Thoracic aorta (tissue), 2 donors: ENCODE measurements around the gene CDC42EP2. TPM values are rescaled to one million over a fixed set of nuclear protein-coding genes. Genes with fewer than 3 reads are reported as not detected.

Experiments
- ATAC-seq: fragments of 150-250 bp; one replicate; pipeline ENCODE4 v1.8.0; 2017; ENCODE audit warnings: low read depth; ENCODE audit not compliant: insufficient number of reproducible peaks, low FRiP score
- DNase-seq: peaks from one replicate; pipeline ENCODE4 v3.0.0-alpha.2; 2020; ENCODE audit warnings: low spot score
- H3K27ac ChIP-seq, 2 donors: fragments of 200-600 bp; sonication (generic); 1 replicate in 1 of 2; 2 replicates in 1 of 2; pipeline ENCODE4 v1.5.1; 2016; ENCODE audit warnings: mild to moderate bottlenecking in 2 of 2, moderate library complexity in 2 of 2
- H3K27me3 ChIP-seq: fragments of 200-600 bp; sonication (generic); replicated peaks from 2 replicates; pipeline ENCODE4 v1.6.0; 2016; ENCODE audit warnings: mild to moderate bottlenecking; ENCODE audit not compliant: insufficient read depth
- H3K36me3 ChIP-seq: fragments of 200-600 bp; sonication (generic); one replicate; pipeline ENCODE4 v1.5.1; 2016
- H3K4me1 ChIP-seq, 2 donors: fragments of 200-600 bp; sonication (generic); 1 replicate in 1 of 2; 2 replicates in 1 of 2; pipeline versions ENCODE4 v1.5.1 to v1.6.0; 2016; ENCODE audit warnings: low read depth in 2 of 2, mild to moderate bottlenecking in 1 of 2; ENCODE audit not compliant: control insufficient read depth in 1 of 2
- H3K4me3 ChIP-seq: fragments of 200-600 bp; sonication (generic); 2 replicates; pipeline ENCODE4 v1.5.1; 2016; ENCODE audit warnings: mild to moderate bottlenecking
- H3K9me3 ChIP-seq: fragments of 200-600 bp; sonication (generic); 2 replicates; pipeline ENCODE4 v1.5.1; 2016
- total RNA-seq, 2 donors: library from RNA; depleted of rRNA; stranded (reverse); fragments of >200 nt; gene quantifications; one replicate each; pipeline versions ENCODE4 v1.1.0 to v1.2.3, GENCODE V29; 2016
- TF ChIP-seq, protein P1 (sequence below): fragments of 200-600 bp; sonication (generic); IDR thresholded peaks from one replicate; pipeline ENCODE4 v1.5.1; 2019; ENCODE audit warnings: antibody characterized with exemption

Gene CDC42EP2
- total RNA-seq, 2 donors from 2014 or later = 8.5 to 18.7 TPM

DNA sequence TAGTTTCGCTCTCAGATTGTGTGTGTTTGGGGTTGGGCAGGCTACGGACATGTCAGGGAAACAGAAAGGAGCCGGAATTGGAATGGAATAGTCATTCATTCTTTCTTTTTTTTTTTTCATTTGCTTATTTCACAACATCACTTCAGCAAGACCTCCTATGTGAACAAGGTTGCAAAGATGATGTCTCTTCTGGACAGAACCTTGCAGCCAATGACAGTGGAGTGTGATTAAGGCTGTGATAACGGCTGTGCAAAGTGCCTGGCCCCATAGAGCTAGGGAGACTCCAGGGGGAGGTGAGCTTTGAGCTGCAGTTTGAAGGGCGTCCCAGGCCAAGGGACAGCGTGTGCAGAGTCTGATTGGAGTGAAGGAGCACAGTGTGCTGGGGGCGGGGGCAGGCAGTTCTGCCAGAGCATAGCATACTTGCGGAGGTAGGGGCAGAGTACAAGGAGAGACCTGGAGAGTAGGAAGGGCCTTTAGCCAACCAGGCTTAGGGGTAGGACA lies 43.2 kb downstream of the CDC42EP2 start:
- TF ChIP-seq, protein P1, sequence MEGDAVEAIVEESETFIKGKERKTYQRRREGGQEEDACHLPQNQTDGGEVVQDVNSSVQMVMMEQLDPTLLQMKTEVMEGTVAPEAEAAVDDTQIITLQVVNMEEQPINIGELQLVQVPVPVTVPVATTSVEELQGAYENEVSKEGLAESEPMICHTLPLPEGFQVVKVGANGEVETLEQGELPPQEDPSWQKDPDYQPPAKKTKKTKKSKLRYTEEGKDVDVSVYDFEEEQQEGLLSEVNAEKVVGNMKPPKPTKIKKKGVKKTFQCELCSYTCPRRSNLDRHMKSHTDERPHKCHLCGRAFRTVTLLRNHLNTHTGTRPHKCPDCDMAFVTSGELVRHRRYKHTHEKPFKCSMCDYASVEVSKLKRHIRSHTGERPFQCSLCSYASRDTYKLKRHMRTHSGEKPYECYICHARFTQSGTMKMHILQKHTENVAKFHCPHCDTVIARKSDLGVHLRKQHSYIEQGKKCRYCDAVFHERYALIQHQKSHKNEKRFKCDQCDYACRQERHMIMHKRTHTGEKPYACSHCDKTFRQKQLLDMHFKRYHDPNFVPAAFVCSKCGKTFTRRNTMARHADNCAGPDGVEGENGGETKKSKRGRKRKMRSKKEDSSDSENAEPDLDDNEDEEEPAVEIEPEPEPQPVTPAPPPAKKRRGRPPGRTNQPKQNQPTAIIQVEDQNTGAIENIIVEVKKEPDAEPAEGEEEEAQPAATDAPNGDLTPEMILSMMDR = no peak
- Histone ChIP-seq H3K36me3 (no peaks in the 10 kb centered on the region), H3K9me3 (no peaks in the 10 kb centered on the region), H3K27me3 (no peaks in the 10 kb centered on the region), H3K27ac (no peak overlapping the region), H3K4me1 (peaks cover 18 to 24% of the 10 kb centered on the region in 2 donors), H3K4me3 (no peak overlapping the region)
- ATAC-seq (no peak), DNase-seq (no peak)

DNA sequence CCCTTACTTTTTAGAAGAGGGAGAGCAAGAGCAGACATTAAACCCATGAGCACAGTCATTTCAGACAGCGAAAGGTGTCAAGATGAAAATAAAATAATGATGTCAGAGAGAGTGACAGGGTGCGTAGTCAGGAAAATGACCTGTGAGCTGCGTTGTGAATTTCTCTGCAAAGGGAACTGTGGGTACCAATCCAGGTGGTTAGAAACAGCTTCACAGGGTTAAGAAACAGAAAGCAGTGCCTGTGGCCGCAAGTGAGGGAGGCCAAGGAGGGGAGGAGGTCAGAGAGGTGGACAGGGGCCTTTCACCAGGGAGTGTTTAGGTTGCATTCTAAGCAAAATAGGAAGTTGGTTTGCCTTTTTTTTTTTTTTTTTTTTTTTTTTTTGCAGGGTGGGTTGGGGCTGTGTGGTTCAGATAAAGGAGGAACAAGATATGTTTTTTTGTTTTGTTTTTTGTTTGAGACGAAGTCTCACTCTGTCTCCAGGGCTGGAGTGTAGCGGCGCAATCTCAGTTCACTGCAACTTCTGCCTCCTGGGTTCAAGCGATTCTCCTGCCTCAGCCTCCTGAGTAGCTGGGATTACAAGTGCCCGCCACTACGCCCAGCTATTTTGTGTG lies 47.8 kb downstream of the CDC42EP2 start:
- H3K27ac ChIP-seq = no peak overlapping the region
- TF ChIP-seq, protein P1 = no peak

DNA sequence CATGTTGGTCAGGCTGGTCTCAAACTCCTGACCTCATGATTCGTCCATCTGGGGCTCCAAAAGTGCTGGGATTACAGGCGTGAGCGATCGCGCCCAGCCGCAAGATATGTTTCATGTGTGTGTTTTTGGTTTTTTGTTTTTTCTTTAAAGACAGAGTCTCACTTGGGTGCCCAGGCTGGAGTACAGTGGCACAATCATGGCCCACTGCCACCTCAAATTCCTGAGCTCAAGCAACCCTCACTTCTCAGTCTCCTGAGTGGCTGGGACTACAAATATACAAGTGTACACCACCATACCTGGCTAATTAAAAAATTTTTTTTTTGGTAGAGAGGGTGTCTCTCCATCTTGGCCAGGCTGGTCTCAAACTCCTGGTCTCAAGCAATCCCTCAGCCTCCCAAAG lies 48.3 kb downstream of the CDC42EP2 start:
- ATAC-seq = no peak
- Histone ChIP-seq H3K9me3 (no peaks in the 10 kb centered on the region), H3K27ac (no peak overlapping the region), H3K4me3 (no peak overlapping the region), H3K27me3 (no peaks in the 10 kb centered on the region), H3K36me3 (no peaks in the 10 kb centered on the region), H3K4me1 (no peaks in the 10 kb centered on the region)
- TF ChIP-seq, protein P1 = no peak
- no peak for DNase-seq

More for the DNA sequence above, 47.8 kb downstream of the CDC42EP2 start:
- DNase-seq (no peak), ATAC-seq (no peak)
- Histone ChIP-seq H3K36me3 (no peaks in the 10 kb centered on the region), H3K9me3 (no peaks in the 10 kb centered on the region), H3K4me1 (no peaks in the 10 kb centered on the region), H3K27me3 (no peaks in the 10 kb centered on the region), H3K4me3 (no peak overlapping the region)

DNA sequence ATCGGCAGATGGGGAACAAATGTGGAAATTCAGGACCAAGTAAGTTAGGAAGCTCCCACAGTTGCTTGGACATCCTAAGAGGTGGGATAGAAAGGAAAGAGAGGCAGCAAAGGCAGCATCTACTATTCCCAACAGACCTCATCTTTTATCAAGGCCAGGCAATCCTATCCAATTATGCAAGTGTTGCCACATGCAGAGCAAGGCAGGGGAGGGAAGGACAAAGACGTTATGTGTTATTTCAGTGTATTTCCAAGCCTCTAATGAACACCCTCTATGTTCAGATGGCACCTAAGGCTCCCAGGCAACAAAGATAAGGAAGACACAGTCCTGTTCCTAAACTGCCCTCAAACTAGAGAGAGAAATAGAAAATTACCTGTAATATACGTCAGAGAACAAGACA lies 49.1 kb downstream of the CDC42EP2 start:
- ATAC-seq (no peak), DNase-seq (no peak)
- no peak overlapping the region for H3K4me3 ChIP-seq
- H3K27me3 ChIP-seq = no peaks in the 10 kb centered on the region
- TF ChIP-seq, protein P1 = no peak
- no peaks in the 10 kb centered on the region for H3K36me3 ChIP-seq
- H3K4me1 ChIP-seq = no peaks in the 10 kb centered on the region
- H3K27ac ChIP-seq = no peak overlapping the region
- H3K9me3 ChIP-seq = no peaks in the 10 kb centered on the region

DNA sequence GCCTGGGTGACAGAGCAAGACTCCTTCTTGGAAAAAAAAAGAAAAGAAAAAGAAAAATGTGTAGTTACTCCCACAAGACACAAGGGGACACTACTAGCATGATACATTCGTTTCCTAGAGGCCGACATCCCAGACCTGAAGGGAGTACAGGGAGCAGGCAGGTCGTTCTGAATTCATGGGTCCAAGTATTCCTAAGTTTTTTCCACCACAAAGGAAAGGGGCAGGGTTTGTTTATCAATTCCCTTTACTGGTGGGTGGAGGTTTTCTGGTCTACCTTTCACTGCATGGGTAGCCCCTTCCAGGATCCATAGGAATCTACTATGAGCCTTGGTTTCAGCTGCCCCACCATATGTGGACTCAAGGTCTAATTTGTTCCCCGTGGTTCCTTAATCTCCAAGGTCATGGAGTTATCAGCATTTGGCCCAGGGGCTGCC lies 51.7 kb downstream of the CDC42EP2 start:
- DNase-seq = no peak
- peak; percentile 46 for ATAC-seq
- TF ChIP-seq, protein P1 = peak; percentile 83
- Histone ChIP-seq H3K27me3 (no peaks in the 10 kb centered on the region), H3K36me3 (no peaks in the 10 kb centered on the region), H3K27ac (no peak overlapping the region), H3K4me3 (no peak overlapping the region), H3K4me1 (peaks cover under 1 to 12% of the 10 kb centered on the region in 2 donors), H3K9me3 (no peaks in the 10 kb centered on the region)
